WI38 (cell line): ENCODE data around the gene SIRPB1.
"Not testable (repeated sequence)": the region's sequence is repeated elsewhere in the genome, so short reads cannot be mapped to it uniquely, and the experiment has no call there.

Experiments used
- H3K4me3 ChIP-seq: 2 replicates; pipeline ENCODE4 v1.5.1; 2011; ENCODE audit warnings: low read depth, mild to moderate bottlenecking, control low read depth, low read length
- CTCF ChIP-seq: IDR thresholded peaks from 2 replicates; pipeline ENCODE4 v1.5.1; 2012; ENCODE audit warnings: low read depth, mild to moderate bottlenecking, control low read depth, low read length

Gene SIRPB1

DNA sequence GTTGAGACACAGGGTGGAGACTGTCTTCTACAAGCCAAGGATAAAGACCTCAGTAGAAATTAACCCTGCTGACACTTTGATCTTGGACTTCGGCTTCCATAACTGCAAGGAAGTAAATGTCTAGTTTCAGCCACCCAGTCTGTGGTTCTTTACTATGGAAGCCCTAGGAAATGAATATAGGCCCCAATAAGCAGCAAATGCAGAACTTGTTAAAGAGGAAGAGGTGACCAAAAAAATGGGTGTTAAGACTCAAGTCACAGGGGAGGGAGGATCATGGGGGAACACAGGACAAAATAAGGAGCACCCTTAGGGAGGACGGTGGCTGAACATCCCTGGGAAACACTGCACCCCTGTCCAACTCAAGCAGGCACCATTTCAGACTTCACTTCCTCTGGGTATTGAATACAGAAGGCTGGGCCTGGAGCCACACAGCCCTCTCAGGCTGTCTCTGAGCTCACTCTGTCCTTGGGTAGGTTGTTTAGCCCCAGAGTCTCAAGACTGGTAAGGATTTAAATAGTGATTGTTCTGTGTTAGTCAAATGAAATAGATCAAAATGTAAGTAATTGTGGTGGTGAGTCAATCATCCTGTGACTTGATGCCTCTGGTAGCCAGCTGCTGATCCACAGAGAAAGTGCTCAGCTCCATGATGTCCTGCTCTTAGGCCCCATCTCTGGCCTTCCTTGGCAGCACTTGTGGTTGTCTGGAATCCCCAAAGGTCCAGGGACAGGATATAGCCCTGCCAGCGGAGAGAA, 31.9 kb downstream of the SIRPB1 start:
- no peak overlapping the region for H3K4me3 ChIP-seq
- TF ChIP-seq CTCF = no peak

GRCh38 chr20:1579488-1579887, 40.3 kb downstream of the SIRPB1 start:
- H3K4me3 ChIP-seq = no peak overlapping the region
- TF ChIP-seq CTCF = no peak

DNA sequence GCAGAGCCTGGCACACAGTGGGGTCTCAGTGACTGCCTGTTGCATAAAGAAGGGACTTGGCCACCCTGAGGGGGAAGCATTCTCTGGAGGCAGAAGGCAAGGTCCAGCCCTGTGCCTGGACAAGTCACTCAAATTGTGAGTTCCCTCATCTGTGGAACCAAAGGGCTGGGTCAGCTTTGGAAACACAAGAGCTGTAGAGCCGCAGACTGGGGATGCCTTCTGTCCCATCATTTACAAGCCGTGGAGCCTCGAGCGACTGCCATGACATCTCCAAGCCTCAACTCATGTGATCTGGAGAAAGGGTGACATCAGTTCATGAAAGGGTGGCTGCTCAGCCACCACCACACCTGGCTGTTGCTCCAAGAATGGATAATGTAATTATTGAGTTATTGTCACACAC, 41.9 kb downstream of the SIRPB1 start:
- TF ChIP-seq CTCF = no peak

DNA sequence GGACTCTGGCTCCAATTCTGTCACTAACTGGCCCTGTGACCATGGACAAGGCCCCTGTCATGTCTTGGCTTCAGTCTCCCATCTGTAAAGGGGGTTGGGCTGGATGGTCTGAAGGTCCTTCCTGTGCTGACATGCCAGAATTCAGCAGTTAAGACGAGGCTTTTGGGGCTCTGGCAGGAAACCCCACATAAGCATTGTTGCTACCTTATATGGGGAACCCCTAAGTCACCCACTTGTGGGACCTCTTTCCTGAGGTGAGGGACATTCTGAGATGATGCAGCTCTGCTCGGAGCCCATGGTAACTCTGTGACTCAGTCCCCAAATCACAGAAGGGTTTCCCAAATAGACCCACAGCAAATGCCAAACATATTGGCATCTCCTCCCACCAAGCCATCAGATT, 42.5 kb downstream of the SIRPB1 start:
- not testable (repeated sequence) for H3K4me3 ChIP-seq

More for the DNA sequence above, 41.9 kb downstream of the SIRPB1 start:
- no peak overlapping the region for H3K4me3 ChIP-seq

DNA sequence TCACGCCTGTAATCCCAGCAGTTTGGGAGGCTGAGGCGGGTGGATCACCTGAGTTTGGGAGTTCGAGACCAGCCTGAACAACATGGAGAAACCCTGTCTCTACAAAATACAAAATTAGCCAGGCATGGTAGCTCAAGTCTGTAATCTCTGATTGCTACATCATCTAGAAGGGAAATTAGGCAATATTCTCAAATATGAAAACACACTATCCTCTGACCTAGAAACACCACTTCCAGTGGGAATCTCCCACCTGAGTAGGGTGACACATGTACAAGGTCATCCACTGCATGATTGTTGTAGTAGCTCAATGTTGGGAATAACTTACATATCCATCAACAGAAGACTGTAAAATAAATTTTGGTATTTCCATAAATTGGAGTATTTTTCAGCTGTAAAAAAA, 43.2 kb downstream of the SIRPB1 start:
- H3K4me3 ChIP-seq = no peak overlapping the region
- no peak for TF ChIP-seq CTCF

DNA sequence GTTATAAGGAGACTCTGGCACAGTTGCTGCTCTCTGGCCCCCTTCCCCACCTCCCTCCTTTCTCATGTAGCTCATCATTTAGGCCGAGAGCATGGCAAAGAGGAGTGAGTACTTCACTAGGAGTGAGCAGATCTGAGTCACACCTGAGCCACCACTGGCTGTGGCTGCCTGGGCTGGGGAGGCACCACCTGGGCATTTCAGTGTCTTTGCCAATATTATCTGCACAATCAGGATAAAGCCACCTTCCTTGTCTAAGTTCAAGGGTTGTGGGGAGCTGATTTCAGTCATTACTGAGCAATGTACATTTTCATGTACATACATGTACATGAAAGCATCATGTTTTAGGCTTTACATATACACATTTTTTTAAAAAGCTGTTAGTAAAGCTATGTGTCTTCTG, 43.8 kb downstream of the SIRPB1 start:
- not testable (repeated sequence) for H3K4me3 ChIP-seq

DNA sequence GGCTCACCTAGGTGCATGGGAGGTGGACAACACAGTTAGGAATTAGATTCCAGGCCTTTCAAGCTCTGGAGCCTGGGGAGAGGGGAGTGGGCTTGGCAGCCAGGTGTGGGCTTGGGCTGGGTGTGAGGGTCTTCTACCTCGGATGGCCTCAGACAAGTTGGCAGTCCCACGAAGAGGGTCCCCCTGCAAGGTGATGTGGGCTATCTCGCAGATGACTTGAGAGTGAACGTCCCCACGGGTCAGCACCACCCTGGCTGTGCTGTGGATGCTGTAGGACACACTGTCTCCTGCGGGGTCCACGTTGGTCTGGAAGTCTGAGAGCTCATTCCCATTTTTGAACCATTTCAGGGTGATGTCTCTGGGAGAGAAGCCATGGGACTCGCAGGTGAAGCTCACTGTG, 48.2 kb downstream of the SIRPB1 start:
- H3K4me3 ChIP-seq = not testable (repeated sequence)
